A549 (cell line): ENCODE results near the gene N4BP3. TPM values are rescaled to one million over a fixed set of nuclear protein-coding genes. Genes with fewer than 3 reads are reported as not detected.

Experiments
- ATAC-seq, 2 experiments: fragments of 200-7000 bp in 1 of 2; fragments of >200 bp in 1 of 2; cut with Nextera tagmentation in 1 of 2; cut with Tn5 transposase in 1 of 2; 3 replicates each; pipeline versions ENCODE4 v1.8.0 to v1.9.1; 2018 to 2020; ENCODE audit warnings: mild to moderate bottlenecking in 1 of 2, moderate library complexity in 1 of 2
- CTCF ChIA-PET: fragments of 300-600 bp; sonication (Branson Sonifier 250); formaldehyde crosslinking; extraction: SDS; loops from one replicate; lab custom pipeline; 2021; ENCODE audit warnings: antibody characterized with exemption, inconsistent platforms; lab: Yijun Ruan, JAX
- POLR2A ChIA-PET: fragments of 350-600 bp; formaldehyde crosslinking; extraction: SDS; loops from one replicate; lab custom pipeline; 2021; ENCODE audit warnings: antibody characterized with exemption, inconsistent platforms; lab: Yijun Ruan, JAX
- DNase-seq, 2 experiments: peaks; one replicate each; pipeline versions ENCODE4 v3.0.0 to v3.0.0-alpha.2; 2011 to 2016; ENCODE audit warnings: low read depth in 1 of 2, low spot score in 1 of 2
- FAIRE-seq: peaks from 2 replicates; lab custom pipeline; 2011; peaks lifted over from hg19 to GRCh38; lab: Jason Lieb, UNC
- H3K27ac ChIP-seq, 2 experiments: fragments of >200 bp; sonication (Bioruptor Twin); formaldehyde crosslinking; 3 replicates each; pipeline ENCODE4 v1.5.1; 2016 to 2017
- H3K4me1 ChIP-seq: fragments of >200 bp; sonication (Bioruptor Twin); formaldehyde crosslinking; 3 replicates; pipeline ENCODE4 v1.6.1; 2016
- H3K4me2 ChIP-seq: fragments of >200 bp; sonication (Bioruptor Twin); formaldehyde crosslinking; 3 replicates; pipeline ENCODE4 v1.6.1; 2016
- H3K4me3 ChIP-seq: fragments of >200 bp; sonication (Bioruptor Twin); formaldehyde crosslinking; 3 replicates; pipeline ENCODE4 v1.5.1; 2016
- H3K9me3 ChIP-seq: fragments of >200 bp; sonication (Bioruptor Twin); formaldehyde crosslinking; 3 replicates; pipeline ENCODE4 v1.6.1; 2016
- CEBPB ChIP-seq, 2 experiments: fragments of >200 bp in 1 of 2; sonication (Bioruptor Twin) in 1 of 2; formaldehyde crosslinking in 1 of 2; IDR thresholded peaks; 2 replicates each; pipeline ENCODE4 v1.6.1; 2012 to 2016
- CHD2 ChIP-seq: fragments of 150-350 bp; IDR thresholded peaks from 2 replicates; pipeline ENCODE4 v1.6.1; 2014; ENCODE audit warnings: low read length; ENCODE audit not compliant: partially characterized antibody
- CHD4 ChIP-seq: fragments of 200-600 bp; sonication (generic); IDR thresholded peaks from 2 replicates; pipeline ENCODE4 v1.6.1; 2016; ENCODE audit warnings: antibody characterized with exemption, mild to moderate bottlenecking, borderline replicate concordance
- E2F6 ChIP-seq: IDR thresholded peaks from 2 replicates; pipeline ENCODE4 v1.6.1; 2012; ENCODE audit warnings: low read depth, borderline replicate concordance
- EHMT2 ChIP-seq: fragments of 200-600 bp; sonication (generic); IDR thresholded peaks from 2 replicates; pipeline ENCODE4 v1.6.1; 2016; ENCODE audit warnings: antibody characterized with exemption, low read depth, mild to moderate bottlenecking, moderate library complexity
- FOXS1 ChIP-seq: fragments of 250-450 bp; sonication (Bioruptor Pico); IDR thresholded peaks from 2 replicates; pipeline ENCODE4 v1.5.0; 2020; ENCODE audit warnings: mild to moderate bottlenecking, moderate library complexity
- GATA3 ChIP-seq: IDR thresholded peaks from 2 replicates; pipeline ENCODE4 v1.6.1; 2012; ENCODE audit warnings: borderline replicate concordance
- HOXB5 ChIP-seq: fragments of 250-450 bp; sonication (Bioruptor Pico); IDR thresholded peaks from 2 replicates; pipeline ENCODE4 v1.5.0; 2020; ENCODE audit warnings: mild to moderate bottlenecking, moderate library complexity
- JUN ChIP-seq, 2 experiments: fragments of >200 bp; sonication (Bioruptor Twin); formaldehyde crosslinking; IDR thresholded peaks; 2 replicates in 1 of 2; 3 replicates in 1 of 2; pipeline ENCODE4 v1.6.1; 2016 to 2017
- JUNB ChIP-seq: fragments of >200 bp; sonication (Bioruptor Twin); formaldehyde crosslinking; IDR thresholded peaks from 2 replicates; pipeline ENCODE4 v1.6.1; 2016
- KDM5A ChIP-seq: fragments of 200-600 bp; sonication (generic); IDR thresholded peaks from 2 replicates; pipeline ENCODE4 v1.6.1; 2016; ENCODE audit warnings: antibody characterized with exemption, mild to moderate bottlenecking
- MAX ChIP-seq: IDR thresholded peaks from 2 replicates; pipeline ENCODE4 v1.6.1; 2012
- MAZ ChIP-seq: fragments of 150-350 bp; IDR thresholded peaks from 2 replicates; pipeline ENCODE4 v1.6.1; 2014; ENCODE audit warnings: antibody characterized with exemption, low read depth, low read length, borderline replicate concordance
- NFE2L2 ChIP-seq: fragments of 150-350 bp; conservative IDR thresholded peaks from 2 replicates; pipeline ENCODE4 v1.6.1; 2014; ENCODE audit warnings: low read length
- PBX3 ChIP-seq: IDR thresholded peaks from 2 replicates; pipeline ENCODE4 v1.6.1; 2012
- RCOR1 ChIP-seq: fragments of 150-350 bp; IDR thresholded peaks from 2 replicates; pipeline ENCODE4 v1.6.1; 2014; ENCODE audit warnings: antibody characterized with exemption, low read length, low read depth
- RFX5 ChIP-seq: fragments of 450-650 bp; IDR thresholded peaks from 2 replicates; pipeline ENCODE4 v1.7.1; 2014; ENCODE audit warnings: antibody characterized with exemption, mild to moderate bottlenecking, moderate library complexity
- RNF2 ChIP-seq: fragments of 200-600 bp; sonication (generic); IDR thresholded peaks from 2 replicates; pipeline ENCODE4 v1.6.1; 2016; ENCODE audit warnings: low read depth, mild to moderate bottlenecking, antibody characterized with exemption, moderate library complexity, borderline replicate concordance
- SMC3 ChIP-seq: fragments of >200 bp; sonication (Bioruptor Twin); formaldehyde crosslinking; IDR thresholded peaks from 3 replicates; pipeline ENCODE4 v1.6.1; 2018; ENCODE audit warnings: inconsistent platforms
- TP53 ChIP-seq: fragments of 250-450 bp; sonication (Bioruptor Pico); IDR thresholded peaks from 2 replicates; pipeline ENCODE4 v1.5.0; 2021; ENCODE audit warnings: mild to moderate bottlenecking, moderate library complexity
- ZSCAN20 ChIP-seq: fragments of 250-450 bp; sonication (Bioruptor Pico); IDR thresholded peaks from 2 replicates; pipeline ENCODE4 v1.8.0; 2022; ENCODE audit warnings: mild to moderate bottlenecking, moderate library complexity
- WGBS: methylation state at CpG from one replicate; pipeline ENCODE4 v1.1.6; 2017; ENCODE audit errors: missing lambda C conversion rate; 5-methylcytosine and 5-hydroxymethylcytosine counted together
- polyA plus RNA-seq, 4 experiments: library from polyadenylated mRNA; depleted of rRNA in 3 of 4; stranded (reverse); fragments of >200 nt; fragmentation: RNase III in 1 of 4; extraction: RNeasy Plus Mini Kit Qiagen cat#74134 plus additional on column Dnase treatment in 1 of 4; gene quantifications; 2 replicates in 3 of 4; 3 replicates in 1 of 4; pipeline ENCODE4 v1.2.3, GENCODE V29; 2011 to 2017

The N4BP3 gene
- polyA plus RNA-seq, 2 of the 4 experiments (the other 2 are of a cell fraction) = 0.12 to 0.15 TPM

GRCh38 chr5:178077751-178078150 is 35.6 kb upstream of the N4BP3 start:
- no peak for ATAC-seq
- ChIA-PET CTCF (interaction anchor here (1.3 to 8.8 kb wide), 8 partner anchors 11 to 89 kb away, joined by 3 to 174 read pairs (median 29); partner anchors contain the start of gene NHP2), POLR2A (interaction anchor here (0.6 kb wide), 1 partner anchor 51 kb away, joined by 6 read pairs; no protein-coding TSS in a partner anchor)
- no peak overlapping the region for H3K4me3 ChIP-seq
- WGBS = 87% methylated on average over 3 of the region's 5 CpGs
- no peaks in the 10 kb centered on the region for H3K4me1 ChIP-seq
- no peak overlapping the region for H3K4me2 ChIP-seq
- no peak for TF ChIP-seq JUNB
- no peak for TF ChIP-seq EHMT2
- no peak for TF ChIP-seq KDM5A
- TF ChIP-seq CHD2 = no peak
- TF ChIP-seq CHD4 = no peak
- TF ChIP-seq ZSCAN20 = no peak
- TF ChIP-seq CEBPB (IDR thresholded peaks at IDR 0.05) = no peak
- no peak for TF ChIP-seq PBX3
- no peak for TF ChIP-seq HOXB5 (CRISPR knock-in tag)
- TF ChIP-seq MAZ = no peak
- TF ChIP-seq GATA3 = no peak
- no peak for TF ChIP-seq SMC3
- TF ChIP-seq RFX5 = no peak
- TF ChIP-seq JUN (IDR thresholded peaks at IDR 0.05) = no peak
- no peak for FAIRE-seq
- H3K9me3 ChIP-seq = no peaks in the 10 kb centered on the region
- H3K27ac ChIP-seq = no peak overlapping the region
- DNase-seq = no peak

GRCh38 chr5:178078197-178079010 is 34.9 kb upstream of the N4BP3 start:
- ATAC-seq = no peak
- CTCF ChIA-PET = interaction anchor here (1.3 to 8.8 kb wide), 6 partner anchors 11 to 80 kb away, joined by 3 to 174 read pairs (median 30); partner anchors contain the start of gene NHP2
- no peak for DNase-seq
- TF ChIP-seq FOXS1 (CRISPR knock-in tag) = no peak
- TF ChIP-seq RCOR1 = no peak
- no peak for TF ChIP-seq E2F6
- no peak for TF ChIP-seq MAX
- no peak for TF ChIP-seq RNF2
- no peak for FAIRE-seq
- Histone ChIP-seq H3K4me2 (no peak overlapping the region), H3K4me3 (no peak overlapping the region), H3K4me1 (no peaks in the 10 kb centered on the region), H3K9me3 (no peaks in the 10 kb centered on the region), H3K27ac (no peak overlapping the region)
- POLR2A ChIA-PET = interaction anchor here (0.6 kb wide), 1 partner anchor 51 kb away, joined by 6 read pairs; no protein-coding TSS in a partner anchor
- 74% methylated on average over 22 of the region's 22 CpGs for WGBS

- ATAC-seq (no peak), FAIRE-seq (no peak), DNase-seq (no peak)
- H3K4me3 ChIP-seq = no peak overlapping the region
- H3K9me3 ChIP-seq = no peaks in the 10 kb centered on the region
- TF ChIP-seq TP53 (no peak), NFE2L2 (no peak)
- 60% methylated on average over 7 of the region's 8 CpGs for WGBS
- H3K4me2 ChIP-seq = no peak overlapping the region
- no peak overlapping the region for H3K27ac ChIP-seq
- H3K4me1 ChIP-seq = no peaks in the 10 kb centered on the region
- ChIA-PET POLR2A (no interaction called here), CTCF (interaction anchor here (8.8 kb wide), 1 partner anchor 66 kb away, joined by 174 read pairs; no protein-coding TSS in a partner anchor)
Observed at GRCh38 chr5:178080056-178080455, 33.3 kb upstream of the N4BP3 start.
